Measurements from ENCODE around the gene ZNF239.
"Not testable (repeated sequence)": the region's sequence is repeated elsewhere in the genome, so short reads cannot be mapped to it uniquely, and the experiment has no call there.

The ZNF239 gene

DNA sequence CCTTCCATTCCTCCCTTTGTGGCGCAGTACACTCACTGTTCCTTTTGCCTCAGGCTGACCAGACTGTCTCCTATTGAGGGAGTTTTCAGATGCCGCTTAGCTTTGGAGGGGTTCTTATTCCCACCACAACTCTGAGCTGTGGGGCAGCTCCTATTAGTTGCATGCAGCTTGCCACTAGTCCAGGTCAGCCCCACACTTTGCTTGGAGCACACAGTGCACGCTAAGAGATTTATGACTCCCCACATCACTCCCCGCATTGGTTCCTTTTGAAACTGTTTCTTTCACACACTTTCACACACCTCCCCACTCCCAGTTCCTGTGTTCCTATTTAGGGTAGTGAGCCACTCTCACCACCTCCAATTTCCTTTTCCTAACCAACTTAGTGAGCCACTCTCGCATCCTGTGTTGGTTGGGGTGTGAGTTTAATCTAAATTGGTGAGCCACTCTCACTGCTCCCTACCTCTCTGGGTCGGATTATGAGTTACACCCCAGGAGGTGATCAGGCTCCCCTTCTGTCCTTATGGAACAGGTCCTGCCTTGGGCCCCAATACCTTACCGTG lies 21.4 kb upstream of the ZNF239 start:
- no peak overlapping the region for H3K4me3 ChIP-seq (ENCODE audit: low read depth, low read length)
- in situ Hi-C loops (cut with HindIII; ENCODE audit: low sequenced_read_pairs): no loop called here
- DNase-seq (ENCODE audit: low read depth): no peak
- TF ChIP-seq CTCF (IDR thresholded peaks at IDR 0.05; ENCODE audit: low read depth, low read length, missing control alignments): no peak

DNA sequence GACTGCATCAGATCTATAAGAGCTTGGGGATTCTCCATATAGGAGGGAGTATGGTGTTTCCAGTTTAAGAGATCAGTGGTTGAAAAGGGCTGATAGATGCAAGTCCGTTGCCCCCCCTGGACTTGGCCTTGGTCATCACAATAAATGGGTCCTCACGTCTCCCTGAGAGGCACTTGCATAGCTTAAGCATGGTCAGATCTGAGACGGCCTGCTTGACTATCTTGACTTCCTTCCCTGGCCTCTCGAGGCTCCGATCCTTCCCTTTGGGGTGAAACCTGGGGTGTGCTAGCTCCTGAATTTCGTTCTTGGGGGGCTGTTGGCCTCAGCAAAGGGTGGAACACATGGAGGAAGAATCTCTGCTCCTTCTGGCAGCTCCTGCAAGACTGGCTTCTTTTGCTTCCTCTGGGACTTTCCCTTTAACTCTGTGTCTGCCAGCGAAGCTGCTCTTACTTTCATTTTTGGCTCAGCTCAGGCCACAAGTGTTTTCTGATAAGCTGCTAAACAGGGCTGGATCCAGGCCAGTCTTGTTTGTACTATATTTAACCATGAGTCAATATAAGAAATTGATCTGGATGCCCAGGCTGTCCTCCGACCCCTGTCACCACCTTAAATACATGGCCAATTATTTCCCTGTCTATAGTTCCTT lies 20.7 kb upstream of the ZNF239 start:
- in situ Hi-C loops (cut with HindIII; ENCODE audit: low sequenced_read_pairs): no loop called here
- no peak overlapping the region for H3K4me3 ChIP-seq (ENCODE audit: low read depth, low read length)
- no peak for DNase-seq (ENCODE audit: low read depth)
- no peak for TF ChIP-seq CTCF (IDR thresholded peaks at IDR 0.05; ENCODE audit: low read depth, low read length, missing control alignments)

- H3K4me3 ChIP-seq (ENCODE audit: low read depth, low read length): no peak overlapping the region
- DNase-seq (ENCODE audit: low read depth): no peak
- in situ Hi-C loops (cut with HindIII; ENCODE audit: low sequenced_read_pairs): no loop called here
- TF ChIP-seq CTCF (IDR thresholded peaks at IDR 0.05; ENCODE audit: low read depth, low read length, missing control alignments): no peak
Observed at GRCh38 chr10:43591303-43591904, 17.0 kb upstream of the ZNF239 start.

DNA sequence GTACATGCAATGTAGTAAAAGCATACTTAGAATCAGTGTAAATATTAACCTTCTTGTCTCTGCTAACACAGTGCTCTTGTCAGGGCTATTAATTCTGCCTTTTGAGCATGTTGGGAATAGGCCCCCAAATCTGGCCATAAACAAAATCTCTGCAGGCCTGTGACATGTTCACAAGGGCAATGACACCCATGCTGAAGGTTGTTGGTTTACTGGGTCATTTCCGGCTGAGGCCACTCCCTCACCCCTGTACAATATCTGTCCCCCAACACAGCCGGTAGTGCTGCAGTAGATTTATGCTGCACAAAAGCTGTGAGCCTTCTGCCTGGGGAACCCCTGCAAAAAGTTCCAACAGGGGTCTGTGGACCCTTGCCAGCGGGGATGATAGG lies 12.3 kb upstream of the ZNF239 start:
- in situ Hi-C loops (cut with HindIII; ENCODE audit: low sequenced_read_pairs); DNase-seq (ENCODE audit: low read depth); H3K4me3 ChIP-seq (ENCODE audit: low read depth, low read length): not testable (repeated sequence)

DNA sequence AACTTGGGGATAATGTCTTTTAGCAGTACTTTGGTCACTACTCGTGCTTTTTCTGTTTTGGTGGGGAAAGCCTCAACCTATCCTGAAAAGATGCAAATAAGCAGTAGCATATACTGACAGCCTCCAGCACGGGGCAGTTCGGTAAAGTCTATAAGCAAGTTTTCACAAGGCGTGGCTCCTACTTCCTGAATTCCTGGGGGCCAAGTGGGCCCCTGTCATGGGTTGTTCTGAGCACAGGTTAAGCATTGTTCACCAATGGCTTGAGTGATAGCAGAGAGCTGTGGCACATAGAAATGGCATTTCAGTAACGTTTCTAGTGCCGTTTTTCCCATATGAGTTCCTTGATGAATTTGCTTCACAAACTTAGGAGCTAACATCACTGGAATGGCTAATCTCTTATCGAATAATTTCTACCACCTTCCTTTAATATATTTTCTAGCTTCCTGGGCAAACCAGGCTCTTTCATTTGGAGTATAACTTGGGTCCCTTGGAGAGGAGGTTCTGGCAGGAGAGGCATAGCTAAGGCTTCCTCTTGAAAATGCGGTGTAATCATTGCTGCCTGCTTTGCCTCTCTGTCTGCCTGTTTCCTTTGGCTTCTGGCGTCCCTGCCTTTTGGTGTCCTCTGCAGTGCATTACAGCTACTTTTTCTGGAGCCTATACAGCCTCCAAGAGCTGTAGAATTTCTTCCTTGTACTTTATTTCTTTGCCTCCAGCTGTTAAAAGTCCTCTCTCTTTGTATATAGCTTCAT lies 11.7 kb upstream of the ZNF239 start:
- no peak for TF ChIP-seq CTCF (IDR thresholded peaks at IDR 0.05; ENCODE audit: low read depth, low read length, missing control alignments)
- in situ Hi-C loops (cut with HindIII; ENCODE audit: low sequenced_read_pairs): no loop called here
- DNase-seq (ENCODE audit: low read depth): no peak
- no peak overlapping the region for H3K4me3 ChIP-seq (ENCODE audit: low read depth, low read length)

DNA sequence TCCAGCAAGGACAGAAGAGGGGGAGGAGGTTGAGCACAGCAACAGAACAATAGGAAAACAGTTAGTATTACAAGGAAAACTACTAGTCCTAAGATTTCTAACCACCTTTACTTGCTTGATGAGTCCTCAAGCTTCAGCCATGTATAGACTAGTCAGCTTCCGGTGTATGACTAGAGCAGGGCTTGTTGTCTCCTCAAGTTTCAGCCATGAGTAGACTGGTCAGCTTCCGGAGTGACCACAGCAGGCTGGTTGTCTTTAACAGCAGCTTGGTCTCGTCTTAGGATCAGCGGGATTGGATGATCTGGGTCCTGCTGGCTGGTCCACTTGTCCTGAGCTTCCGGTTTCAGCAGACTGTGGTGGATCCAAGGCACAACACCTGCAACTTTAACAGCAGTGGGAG lies 10.6 kb upstream of the ZNF239 start:
- no peak for DNase-seq (ENCODE audit: low read depth)
- in situ Hi-C loops (cut with HindIII; ENCODE audit: low sequenced_read_pairs): no loop called here
- no peak for TF ChIP-seq CTCF (IDR thresholded peaks at IDR 0.05; ENCODE audit: low read depth, low read length, missing control alignments)
- no peak overlapping the region for H3K4me3 ChIP-seq (ENCODE audit: low read depth, low read length)

- DNase-seq (ENCODE audit: low read depth): no peak
- no peak for TF ChIP-seq CTCF (IDR thresholded peaks at IDR 0.05; ENCODE audit: low read depth, low read length, missing control alignments)
- in situ Hi-C loops (cut with HindIII; ENCODE audit: low sequenced_read_pairs): no loop called here
- H3K4me3 ChIP-seq (ENCODE audit: low read depth, low read length): no peak overlapping the region
Observed at GRCh38 chr10:43584051-43584450, 9.6 kb upstream of the ZNF239 start.

Data from astrocyte of the cerebellum (primary cell).